ENCODE results near the gene SFSWAP.
"Not testable (repeated sequence)": the region's sequence is repeated elsewhere in the genome, so short reads cannot be mapped to it uniquely, and the experiment has no call there.

Gene SFSWAP

GRCh38 chr12:131765961-131766360, 55.1 kb downstream of the SFSWAP start:
- DNase-seq, result no peak

- DNase-seq, result peak; percentile 31
These were observed 55.7 kb downstream of the SFSWAP start for GRCh38 chr12:131766382-131767107.

GRCh38 chr12:131770120-131770519, 59.2 kb downstream of the SFSWAP start:
- no peak for DNase-seq

GRCh38 chr12:131771965-131772364, 61.1 kb downstream of the SFSWAP start:
- DNase-seq, result no peak

GRCh38 chr12:131773582-131774221, 62.8 kb downstream of the SFSWAP start:
- DNase-seq, result peak; percentile 51

- DNase-seq, result no peak
These were observed 63.9 kb downstream of the SFSWAP start for GRCh38 chr12:131774576-131775391.

- no peak for DNase-seq
These were observed 64.7 kb downstream of the SFSWAP start for GRCh38 chr12:131775392-131776236.

- no peak for DNase-seq
These were observed 65.5 kb downstream of the SFSWAP start for GRCh38 chr12:131776237-131776889.

- not testable (repeated sequence) for DNase-seq
These were observed 66.4 kb downstream of the SFSWAP start for GRCh38 chr12:131777269-131777668.

GRCh38 chr12:131779027-131779426, 68.1 kb downstream of the SFSWAP start:
- no peak for DNase-seq

- DNase-seq, result no peak
These were observed 71.2 kb downstream of the SFSWAP start for GRCh38 chr12:131782061-131782460.

GRCh38 chr12:131783915-131784541, 73.1 kb downstream of the SFSWAP start:
- DNase-seq, result no peak

GRCh38 chr12:131784909-131785762, 74.2 kb downstream of the SFSWAP start:
- DNase-seq, result no peak

- no peak for DNase-seq
These were observed 75.0 kb downstream of the SFSWAP start for GRCh38 chr12:131785763-131786330.

- no peak for DNase-seq
These were observed 75.4 kb downstream of the SFSWAP start for GRCh38 chr12:131786331-131786730.

- no peak for DNase-seq
These were observed 76.3 kb downstream of the SFSWAP start for GRCh38 chr12:131787143-131787660.

- DNase-seq, result no peak
These were observed 77.2 kb downstream of the SFSWAP start for GRCh38 chr12:131788070-131788469.

- no peak for DNase-seq
These were observed 78.7 kb downstream of the SFSWAP start for GRCh38 chr12:131789638-131790037.

GRCh38 chr12:131793243-131794022, 82.5 kb downstream of the SFSWAP start:
- no peak for DNase-seq

Measured in CD4-positive, alpha-beta T cell treated with Interferon gamma for 1 hour (primary cell).